ENCODE measurements around the gene GLB1L.
"Not testable (repeated sequence)": the region's sequence is repeated elsewhere in the genome, so short reads cannot be mapped to it uniquely, and the experiment has no call there.

Gene GLB1L

GRCh38 chr2:219291394-219291793 lies 46.1 kb upstream of the GLB1L start:
- DNase-seq (ENCODE audit: low spot score) = no peak
- ChIA-PET POLR2A (ENCODE audit: low non-redundant PET) (no interaction called here), CTCF (interaction anchor here (0.6 to 0.9 kb wide), 3 partner anchors 41 to 308 kb away, joined by 3 read pairs; partner anchors contain the start of gene RESP18)
- no peak for TF ChIP-seq CTCF (conservative IDR thresholded peaks at IDR 0.05; ENCODE audit: low read depth)
- peak overlapping the region; percentile 98 for H3K27ac ChIP-seq

- no peak for TF ChIP-seq CTCF (conservative IDR thresholded peaks at IDR 0.05; ENCODE audit: low read depth)
- POLR2A ChIA-PET (ENCODE audit: low non-redundant PET) = interaction anchor here (0.7 kb wide), 1 partner anchor 85 kb away, joined by 3 read pairs; no protein-coding TSS in a partner anchor
- no peak for DNase-seq (ENCODE audit: low spot score)
- CTCF ChIA-PET = interaction anchor here (0.6 to 1.1 kb wide), 2 partner anchors 25 to 37 kb away, joined by 4 read pairs; partner anchors contain the start of gene TUBA4B
- peak overlapping the region; percentile 98 for H3K27ac ChIP-seq
These were observed 45.3 kb upstream of the GLB1L start for GRCh38 chr2:219290381-219291171.

- peak; percentile 85 for DNase-seq (ENCODE audit: low spot score)
- no peak for TF ChIP-seq CTCF (conservative IDR thresholded peaks at IDR 0.05; ENCODE audit: low read depth)
- ChIA-PET POLR2A (ENCODE audit: low non-redundant PET) (interaction anchor here (0.7 kb wide), 1 partner anchor 84 kb away, joined by 3 read pairs; no protein-coding TSS in a partner anchor), CTCF (interaction anchor here (0.6 to 1.1 kb wide), 3 partner anchors 26 to 37 kb away, joined by 3 to 4 read pairs (median 4); partner anchors contain the start of genes TUBA4A and TUBA4B)
- H3K27ac ChIP-seq = peak overlapping the region; percentile 98
These were observed 44.5 kb upstream of the GLB1L start for GRCh38 chr2:219289537-219290361.

- no peak for DNase-seq (ENCODE audit: low spot score)
- ChIA-PET POLR2A (ENCODE audit: low non-redundant PET) (no interaction called here), CTCF (interaction anchor here (0.6 kb wide), 1 partner anchor 35 kb away, joined by 3 read pairs; the partner anchor contains the start of gene TUBA4A)
- peak overlapping the region; percentile 98 for H3K27ac ChIP-seq
- no peak for TF ChIP-seq CTCF (conservative IDR thresholded peaks at IDR 0.05; ENCODE audit: low read depth)
These were observed 43.9 kb upstream of the GLB1L start for GRCh38 chr2:219289195-219289536.

GRCh38 chr2:219287580-219288265 lies 42.5 kb upstream of the GLB1L start:
- TF ChIP-seq CTCF (conservative IDR thresholded peaks at IDR 0.05; ENCODE audit: low read depth) = no peak
- CTCF ChIA-PET = interaction anchor here (1.1 kb wide), 1 partner anchor 10 kb away, joined by 6 read pairs; no protein-coding TSS in a partner anchor
- POLR2A ChIA-PET (ENCODE audit: low non-redundant PET) = interaction anchor here (0.6 to 1.6 kb wide), 2 partner anchors 9 to 309 kb away, joined by 4 to 7 read pairs; partner anchors contain the start of gene DNAJB2
- DNase-seq (ENCODE audit: low spot score) = no peak
- peak overlapping the region; percentile 98 for H3K27ac ChIP-seq

GRCh38 chr2:219287116-219287440 lies 41.8 kb upstream of the GLB1L start:
- H3K27ac ChIP-seq = peak overlapping the region; percentile 98
- DNase-seq (ENCODE audit: low spot score) = not testable (repeated sequence)
- ChIA-PET POLR2A (ENCODE audit: low non-redundant PET) (interaction anchor here (0.8 to 1.9 kb wide), 3 partner anchors 8 to 39 kb away, joined by 3 to 7 read pairs (median 6); partner anchors contain the start of gene DNAJB2), CTCF (interaction anchor here (3.6 kb wide), 1 partner anchor 8 kb away, joined by 37 read pairs; no protein-coding TSS in a partner anchor)
